ENCODE measurements around the gene UBE2QL1.

DNA sequence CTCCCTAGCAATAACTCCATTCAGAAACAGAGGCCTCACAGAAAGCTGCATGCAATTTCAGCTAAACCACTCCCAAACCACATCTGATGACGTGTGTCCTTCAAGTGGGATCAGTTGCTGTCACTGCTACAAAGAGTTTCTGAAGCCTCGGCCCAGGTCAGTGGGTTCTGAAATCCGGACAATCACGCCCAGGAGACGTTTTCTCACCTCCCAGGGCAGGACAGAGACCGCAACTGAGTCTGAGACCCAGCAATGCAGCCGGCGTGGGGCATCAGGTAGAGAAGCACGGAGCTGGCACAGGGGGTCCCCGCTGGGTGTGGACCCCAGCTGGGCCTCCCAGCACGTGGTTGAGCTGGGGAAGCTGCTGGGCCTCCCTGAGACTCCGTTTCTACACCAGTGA, 2.6 kb upstream of the UBE2QL1 start:
- no peak for TF ChIP-seq POLR2A (IDR thresholded peaks at IDR 0.05)
- TF ChIP-seq, protein P1, sequence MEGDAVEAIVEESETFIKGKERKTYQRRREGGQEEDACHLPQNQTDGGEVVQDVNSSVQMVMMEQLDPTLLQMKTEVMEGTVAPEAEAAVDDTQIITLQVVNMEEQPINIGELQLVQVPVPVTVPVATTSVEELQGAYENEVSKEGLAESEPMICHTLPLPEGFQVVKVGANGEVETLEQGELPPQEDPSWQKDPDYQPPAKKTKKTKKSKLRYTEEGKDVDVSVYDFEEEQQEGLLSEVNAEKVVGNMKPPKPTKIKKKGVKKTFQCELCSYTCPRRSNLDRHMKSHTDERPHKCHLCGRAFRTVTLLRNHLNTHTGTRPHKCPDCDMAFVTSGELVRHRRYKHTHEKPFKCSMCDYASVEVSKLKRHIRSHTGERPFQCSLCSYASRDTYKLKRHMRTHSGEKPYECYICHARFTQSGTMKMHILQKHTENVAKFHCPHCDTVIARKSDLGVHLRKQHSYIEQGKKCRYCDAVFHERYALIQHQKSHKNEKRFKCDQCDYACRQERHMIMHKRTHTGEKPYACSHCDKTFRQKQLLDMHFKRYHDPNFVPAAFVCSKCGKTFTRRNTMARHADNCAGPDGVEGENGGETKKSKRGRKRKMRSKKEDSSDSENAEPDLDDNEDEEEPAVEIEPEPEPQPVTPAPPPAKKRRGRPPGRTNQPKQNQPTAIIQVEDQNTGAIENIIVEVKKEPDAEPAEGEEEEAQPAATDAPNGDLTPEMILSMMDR (IDR thresholded peaks at IDR 0.05) = no peak
- no peak for TF ChIP-seq EP300 (IDR thresholded peaks at IDR 0.05)
- TF ChIP-seq POLR2AphosphoS5 (IDR thresholded peaks at IDR 0.05) = no peak
